Measurements from ENCODE around the gene HPSE2.
A peak's percentile ranks its signal among the peaks of the same experiment; 100 is the strongest.

Gene HPSE2

GRCh38 chr10:98427011-98427515 lies 808.6 kb downstream of the HPSE2 start:
- DNase-seq (ENCODE audit: low read depth) = no peak
- no peak for TF ChIP-seq CTCF (conservative IDR thresholded peaks at IDR 0.05; ENCODE audit: low read length)

GRCh38 chr10:98425511-98426352 lies 809.9 kb downstream of the HPSE2 start:
- H3K4me3 ChIP-seq (ENCODE audit: low read length) = no peak overlapping the region
- peak; percentile 65 for TF ChIP-seq CTCF (conservative IDR thresholded peaks at IDR 0.05; ENCODE audit: low read length)
- DNase-seq (ENCODE audit: low read depth) = peak; percentile 26

More at GRCh38 chr10:98427011-98427515, 808.6 kb downstream of the HPSE2 start:
- no peak overlapping the region for H3K4me3 ChIP-seq (ENCODE audit: low read length)

- TF ChIP-seq CTCF (conservative IDR thresholded peaks at IDR 0.05; ENCODE audit: low read length) = no peak
- no peak overlapping the region for H3K4me3 ChIP-seq (ENCODE audit: low read length)
- DNase-seq (ENCODE audit: low read depth) = no peak
Measured at GRCh38 chr10:98424295-98425254, 811.1 kb downstream of the HPSE2 start.

- no peak for TF ChIP-seq CTCF (conservative IDR thresholded peaks at IDR 0.05; ENCODE audit: low read length)
- no peak overlapping the region for H3K4me3 ChIP-seq (ENCODE audit: low read length)
- DNase-seq (ENCODE audit: low read depth) = no peak
Measured at GRCh38 chr10:98423691-98424120, 811.9 kb downstream of the HPSE2 start.

- no peak for TF ChIP-seq CTCF (conservative IDR thresholded peaks at IDR 0.05; ENCODE audit: low read length)
Measured at GRCh38 chr10:98422182-98422581, 813.5 kb downstream of the HPSE2 start.

GRCh38 chr10:98420786-98421185 lies 814.9 kb downstream of the HPSE2 start:
- no peak overlapping the region for H3K4me3 ChIP-seq (ENCODE audit: low read length)
- TF ChIP-seq CTCF (conservative IDR thresholded peaks at IDR 0.05; ENCODE audit: low read length) = no peak
- no peak for DNase-seq (ENCODE audit: low read depth)

More at GRCh38 chr10:98422182-98422581, 813.5 kb downstream of the HPSE2 start:
- no peak for DNase-seq (ENCODE audit: low read depth)
- H3K4me3 ChIP-seq (ENCODE audit: low read length) = no peak overlapping the region
